WTC11 (cell line): ENCODE data around the gene CDK16. TPM values are rescaled to one million over a fixed set of nuclear protein-coding genes. Genes with fewer than 3 reads are reported as not detected.

ENCODE experiments used
- ATAC-seq: fragments of 200-7000 bp; cut with Tn5 transposase; 2 replicates; pipeline ENCODE4 v1.10.0; 2021; ENCODE audit warnings: mild to moderate bottlenecking, moderate library complexity
- CTCF ChIA-PET: fragments of 300-600 bp; sonication (Branson Sonifier 250); formaldehyde crosslinking; loops from one replicate; lab custom pipeline; 2021; ENCODE audit warnings: antibody characterized with exemption; lab: Charles Lee
- POLR2A ChIA-PET: fragments of 350-600 bp; sonication (Branson Sonifier 250); formaldehyde crosslinking; loops from one replicate; lab custom pipeline; 2021; ENCODE audit warnings: antibody characterized with exemption; lab: Charles Lee
- DNase-seq: peaks from one replicate; pipeline ENCODE4 v3.0.0; 2021; ENCODE audit warnings: low spot score
- H3K27ac Mint-ChIP-seq: 2 replicates; pipeline ENCODE4 v1.8.0; 2021; ENCODE audit warnings: mixed read lengths
- H3K27me3 Mint-ChIP-seq: 2 replicates; pipeline ENCODE4 v1.8.0; 2021; ENCODE audit warnings: low read depth, mild to moderate bottlenecking, moderate library complexity, mixed read lengths
- H3K36me3 Mint-ChIP-seq: 2 replicates; pipeline ENCODE4 v1.8.0; 2021; ENCODE audit warnings: mixed read lengths
- H3K4me1 Mint-ChIP-seq: 2 replicates; pipeline ENCODE4 v1.8.0; 2022; ENCODE audit warnings: mixed read lengths
- H3K4me3 Mint-ChIP-seq: 2 replicates; pipeline ENCODE4 v1.8.0; 2021; ENCODE audit warnings: mild to moderate bottlenecking, moderate library complexity, mixed read lengths
- H3K9me3 Mint-ChIP-seq: 2 replicates; pipeline ENCODE4 v1.8.0; 2021; ENCODE audit warnings: mixed read lengths
- ATF1 ChIP-seq: sonication (generic); formaldehyde crosslinking; IDR thresholded peaks from 2 replicates; pipeline ENCODE4 v1.8.1; 2023; ENCODE audit warnings: mild to moderate bottlenecking, moderate library complexity, missing genetic modification reagents
- CREB1 ChIP-seq: sonication (generic); formaldehyde crosslinking; IDR thresholded peaks from 2 replicates; pipeline ENCODE4 v1.8.0; 2023; ENCODE audit warnings: mild to moderate bottlenecking, missing genetic modification reagents
- FOXK1 ChIP-seq: sonication (generic); formaldehyde crosslinking; IDR thresholded peaks from 2 replicates; pipeline ENCODE4 v1.8.0; 2022; ENCODE audit warnings: mild to moderate bottlenecking, moderate library complexity, missing genetic modification reagents
- GRHL2 ChIP-seq: fragments of 250-450 bp; sonication (Bioruptor Pico); IDR thresholded peaks from 2 replicates; pipeline ENCODE4 v1.8.0; 2022; ENCODE audit warnings: mild to moderate bottlenecking, moderate library complexity; ENCODE audit not compliant: insufficient replicate concordance, severe bottlenecking
- JUN ChIP-seq: sonication (generic); formaldehyde crosslinking; IDR thresholded peaks from 2 replicates; pipeline ENCODE4 v1.8.0; 2023; ENCODE audit warnings: mild to moderate bottlenecking, missing genetic modification reagents
- NFYB ChIP-seq: sonication (generic); formaldehyde crosslinking; conservative IDR thresholded peaks from 2 replicates; pipeline ENCODE4 v1.8.0; 2022; ENCODE audit warnings: low read depth, missing genetic modification reagents
- NR1H2 ChIP-seq: sonication (generic); formaldehyde crosslinking; IDR thresholded peaks from 2 replicates; pipeline ENCODE4 v1.9.0; 2021; ENCODE audit warnings: mild to moderate bottlenecking, moderate library complexity, missing genetic modification reagents
- OVOL2 ChIP-seq: fragments of 250-450 bp; sonication (Bioruptor Pico); IDR thresholded peaks from 2 replicates; pipeline ENCODE4 v1.9.0; 2021; ENCODE audit warnings: mild to moderate bottlenecking, borderline replicate concordance
- RELA ChIP-seq: sonication (generic); formaldehyde crosslinking; IDR thresholded peaks from 2 replicates; pipeline ENCODE4 v1.8.1; 2022; ENCODE audit warnings: missing genetic modification reagents, mild to moderate bottlenecking, borderline replicate concordance
- SOX15 ChIP-seq: fragments of 250-450 bp; sonication (Bioruptor Pico); IDR thresholded peaks from 2 replicates; pipeline ENCODE4 v1.9.0; 2021; ENCODE audit warnings: mild to moderate bottlenecking
- ZBTB21 ChIP-seq: sonication (generic); formaldehyde crosslinking; IDR thresholded peaks from 2 replicates; pipeline ENCODE4 v1.8.1; 2023; ENCODE audit warnings: mild to moderate bottlenecking, missing genetic modification reagents, borderline replicate concordance
- ZNF232 ChIP-seq: sonication (generic); formaldehyde crosslinking; IDR thresholded peaks from 2 replicates; pipeline ENCODE4 v1.8.0; 2022; ENCODE audit warnings: mild to moderate bottlenecking, missing genetic modification reagents
- total RNA-seq: library from RNA; stranded (reverse); gene quantifications from 3 replicates; pipeline ENCODE4 v1.2.3, GENCODE V29; 2021
- TF ChIP-seq, protein P1 (sequence below): sonication (generic); formaldehyde crosslinking; IDR thresholded peaks from 2 replicates; pipeline ENCODE4 v1.8.1; 2023; ENCODE audit warnings: mild to moderate bottlenecking, missing genetic modification reagents, borderline replicate concordance
- TF ChIP-seq, protein P2 (sequence below): fragments of 250-450 bp; sonication (Bioruptor Pico); IDR thresholded peaks from 2 replicates; pipeline ENCODE4 v1.9.0; 2021; ENCODE audit warnings: mild to moderate bottlenecking
- TF ChIP-seq, protein P3 (sequence below): sonication (generic); formaldehyde crosslinking; IDR thresholded peaks from 2 replicates; pipeline ENCODE4 v1.8.1; 2023; ENCODE audit warnings: mild to moderate bottlenecking, missing genetic modification reagents, moderate library complexity

CDK16 gene
- total RNA-seq, 1 experiment from 2014 or later = 130 TPM

DNA sequence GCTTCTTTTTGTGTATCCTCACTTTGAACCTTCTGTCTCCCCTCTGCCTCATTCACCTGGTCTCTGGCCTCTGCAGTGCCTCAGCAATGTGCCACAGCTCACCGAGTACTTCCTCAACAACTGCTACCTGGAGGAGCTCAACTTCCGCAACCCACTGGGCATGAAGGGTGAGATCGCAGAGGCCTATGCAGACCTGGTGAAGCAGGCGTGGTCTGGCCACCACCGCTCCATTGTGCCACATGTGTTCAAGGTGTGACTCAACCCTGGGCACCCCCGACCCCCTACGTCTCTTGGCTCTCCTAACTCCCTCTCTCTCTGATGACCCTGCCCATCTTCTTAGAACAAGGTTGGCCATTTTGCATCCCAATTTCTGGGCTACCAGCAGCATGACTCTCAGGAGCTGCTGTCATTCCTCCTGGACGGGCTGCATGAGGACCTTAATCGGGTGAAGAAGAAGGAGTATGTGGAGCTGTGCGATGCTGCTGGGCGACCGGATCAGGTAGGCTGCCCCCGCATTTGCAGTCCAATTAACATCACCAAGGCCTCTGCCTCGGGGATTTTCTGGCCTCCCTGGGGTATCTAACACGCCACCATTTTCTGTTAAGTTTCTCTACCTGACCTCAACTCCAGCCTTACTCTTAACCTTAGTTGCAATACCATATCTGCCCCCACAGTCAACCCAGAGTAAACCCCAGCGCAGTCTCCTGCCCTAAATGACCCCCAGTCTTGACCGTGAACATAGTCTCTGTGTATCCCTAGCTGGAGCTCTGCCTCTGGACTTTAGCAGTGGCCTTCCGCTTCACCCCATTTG, 22.9 kb downstream of the CDK16 start (continued):
- no peak for TF ChIP-seq NR1H2 (CRISPR knock-in tag)

DNA sequence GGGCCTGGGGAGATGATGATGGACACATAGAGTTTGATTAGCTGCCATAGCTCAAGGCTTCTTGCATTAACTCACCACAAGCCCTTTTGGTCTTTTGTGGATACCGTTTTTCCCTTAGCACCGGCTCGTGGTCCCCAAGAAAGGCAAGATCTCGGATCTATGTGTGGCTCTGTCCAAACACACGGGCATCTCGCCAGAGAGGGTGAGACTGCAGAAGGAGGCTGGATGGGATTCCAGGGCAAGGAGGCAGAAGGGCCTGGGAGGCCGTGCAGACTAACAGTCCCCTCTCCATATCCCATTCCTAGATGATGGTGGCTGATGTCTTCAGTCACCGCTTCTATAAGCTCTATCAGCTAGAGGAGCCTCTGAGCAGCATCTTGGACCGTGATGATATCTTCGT, 23.8 kb downstream of the CDK16 start:
- CTCF ChIA-PET = no interaction called here
- DNase-seq (no peak), ATAC-seq (no peak)
- TF ChIP-seq SOX15 (CRISPR knock-in tag) (no peak), RELA (no peak), NFYB (CRISPR knock-in tag) (no peak)
- Mint-ChIP-seq H3K4me1 (no peaks in the 10 kb centered on the region), H3K4me3 (no peak overlapping the region), H3K27me3 (no peaks in the 10 kb centered on the region), H3K9me3 (no peaks in the 10 kb centered on the region), H3K36me3 (peaks cover 52% of the 10 kb centered on the region), H3K27ac (no peak overlapping the region)
- POLR2A ChIA-PET = no interaction called here

DNA sequence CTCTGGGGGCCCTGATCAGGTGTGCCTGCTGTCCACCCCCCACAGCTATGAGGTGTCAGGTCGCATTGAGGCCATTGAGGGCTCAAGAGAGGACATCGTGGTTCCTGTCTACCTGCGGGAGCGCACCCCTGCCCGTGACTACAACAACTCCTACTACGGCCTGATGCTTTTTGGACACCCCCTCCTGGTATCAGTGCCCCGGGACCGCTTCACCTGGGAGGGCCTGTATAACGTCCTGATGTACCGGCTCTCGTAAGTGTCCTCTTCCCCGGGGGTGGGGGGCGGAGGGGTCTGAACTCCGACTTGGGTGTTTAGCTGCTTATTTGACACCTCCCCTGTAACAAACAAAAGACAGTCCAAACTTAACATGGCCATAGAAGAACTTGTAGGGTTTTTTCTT, 24.9 kb downstream of the CDK16 start:
- POLR2A ChIA-PET = no interaction called here
- no peak overlapping the region for H3K4me3 Mint-ChIP-seq

DNA sequence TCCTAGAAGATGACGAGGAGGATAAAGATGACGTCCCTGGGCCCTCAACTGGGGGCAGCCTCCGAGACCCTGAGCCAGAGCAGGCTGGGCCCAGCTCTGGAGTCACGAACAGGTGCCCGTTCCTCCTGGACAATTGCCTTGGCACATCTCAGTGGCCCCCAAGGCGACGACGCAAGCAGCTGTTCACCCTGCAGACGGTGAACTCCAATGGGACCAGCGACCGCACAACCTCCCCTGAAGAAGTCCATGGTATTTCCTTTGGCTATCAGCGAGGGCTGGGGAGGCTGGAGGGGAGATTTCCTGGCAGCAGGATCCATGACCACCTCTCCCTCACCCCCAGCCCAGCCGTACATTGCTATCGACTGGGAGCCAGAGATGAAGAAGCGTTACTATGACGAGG, 26.2 kb downstream of the CDK16 start:
- H3K4me3 Mint-ChIP-seq = no peak overlapping the region
- no peaks in the 10 kb centered on the region for H3K9me3 Mint-ChIP-seq
- H3K27ac Mint-ChIP-seq = no peak overlapping the region
- H3K27me3 Mint-ChIP-seq = no peaks in the 10 kb centered on the region
- no peaks in the 10 kb centered on the region for H3K4me1 Mint-ChIP-seq
- ATAC-seq (no peak), DNase-seq (no peak)
- peaks cover 54% of the 10 kb centered on the region for H3K36me3 Mint-ChIP-seq
- CTCF ChIA-PET = no interaction called here
- TF ChIP-seq OVOL2 (CRISPR knock-in tag) (no peak), CREB1 (no peak), ATF1 (no peak), ZNF232 (no peak)
- POLR2A ChIA-PET = interaction anchor here (0.6 to 1.3 kb wide), 2 partner anchors 11 to 115 kb away, joined by 3 to 5 read pairs; no protein-coding TSS in a partner anchor

More for the DNA sequence above, 24.9 kb downstream of the CDK16 start:
- no peak for DNase-seq
- Mint-ChIP-seq H3K27ac (no peak overlapping the region), H3K36me3 (peaks cover 56% of the 10 kb centered on the region), H3K9me3 (no peaks in the 10 kb centered on the region), H3K27me3 (no peaks in the 10 kb centered on the region), H3K4me1 (no peaks in the 10 kb centered on the region)
- CTCF ChIA-PET = no interaction called here
- no peak for ATAC-seq
- no peak for TF ChIP-seq GRHL2 (CRISPR knock-in tag)

DNA sequence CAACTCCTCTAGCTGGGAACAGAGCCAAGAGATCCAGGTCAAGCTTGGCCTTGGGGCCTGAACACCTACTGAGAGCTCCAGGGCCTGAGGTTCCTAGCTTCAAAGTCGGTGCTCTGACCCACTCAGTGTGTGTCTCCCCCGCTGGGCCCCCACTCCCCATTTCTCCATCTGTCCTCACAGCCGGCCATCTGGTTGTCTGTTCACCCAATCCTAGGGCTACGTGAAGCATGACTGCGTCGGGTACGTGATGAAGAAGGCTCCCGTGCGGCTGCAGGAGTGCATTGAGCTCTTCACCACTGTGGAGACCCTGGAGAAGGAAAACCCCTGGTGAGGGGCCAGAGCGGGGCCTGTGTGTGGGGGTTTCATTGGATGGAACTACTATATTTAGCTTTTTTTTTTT, 26.7 kb downstream of the CDK16 start:
- ATAC-seq = no peak
- Mint-ChIP-seq H3K4me1 (no peaks in the 10 kb centered on the region), H3K36me3 (peaks cover 49% of the 10 kb centered on the region), H3K27ac (no peak overlapping the region), H3K9me3 (no peaks in the 10 kb centered on the region), H3K4me3 (no peak overlapping the region), H3K27me3 (no peaks in the 10 kb centered on the region)
- DNase-seq = no peak
- TF ChIP-seq ZBTB21 (CRISPR knock-in tag) = no peak
- no peak for TF ChIP-seq RELA
- TF ChIP-seq, protein P1, sequence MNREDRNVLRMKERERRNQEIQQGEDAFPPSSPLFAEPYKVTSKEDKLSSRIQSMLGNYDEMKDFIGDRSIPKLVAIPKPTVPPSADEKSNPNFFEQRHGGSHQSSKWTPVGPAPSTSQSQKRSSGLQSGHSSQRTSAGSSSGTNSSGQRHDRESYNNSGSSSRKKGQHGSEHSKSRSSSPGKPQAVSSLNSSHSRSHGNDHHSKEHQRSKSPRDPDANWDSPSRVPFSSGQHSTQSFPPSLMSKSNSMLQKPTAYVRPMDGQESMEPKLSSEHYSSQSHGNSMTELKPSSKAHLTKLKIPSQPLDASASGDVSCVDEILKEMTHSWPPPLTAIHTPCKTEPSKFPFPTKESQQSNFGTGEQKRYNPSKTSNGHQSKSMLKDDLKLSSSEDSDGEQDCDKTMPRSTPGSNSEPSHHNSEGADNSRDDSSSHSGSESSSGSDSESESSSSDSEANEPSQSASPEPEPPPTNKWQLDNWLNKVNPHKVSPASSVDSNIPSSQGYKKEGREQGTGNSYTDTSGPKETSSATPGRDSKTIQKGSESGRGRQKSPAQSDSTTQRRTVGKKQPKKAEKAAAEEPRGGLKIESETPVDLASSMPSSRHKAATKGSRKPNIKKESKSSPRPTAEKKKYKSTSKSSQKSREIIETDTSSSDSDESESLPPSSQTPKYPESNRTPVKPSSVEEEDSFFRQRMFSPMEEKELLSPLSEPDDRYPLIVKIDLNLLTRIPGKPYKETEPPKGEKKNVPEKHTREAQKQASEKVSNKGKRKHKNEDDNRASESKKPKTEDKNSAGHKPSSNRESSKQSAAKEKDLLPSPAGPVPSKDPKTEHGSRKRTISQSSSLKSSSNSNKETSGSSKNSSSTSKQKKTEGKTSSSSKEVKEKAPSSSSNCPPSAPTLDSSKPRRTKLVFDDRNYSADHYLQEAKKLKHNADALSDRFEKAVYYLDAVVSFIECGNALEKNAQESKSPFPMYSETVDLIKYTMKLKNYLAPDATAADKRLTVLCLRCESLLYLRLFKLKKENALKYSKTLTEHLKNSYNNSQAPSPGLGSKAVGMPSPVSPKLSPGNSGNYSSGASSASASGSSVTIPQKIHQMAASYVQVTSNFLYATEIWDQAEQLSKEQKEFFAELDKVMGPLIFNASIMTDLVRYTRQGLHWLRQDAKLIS (CRISPR knock-in tag) = no peak
- TF ChIP-seq JUN (CRISPR knock-in tag) = no peak
- TF ChIP-seq FOXK1 (CRISPR knock-in tag) = no peak
- TF ChIP-seq, protein P2, sequence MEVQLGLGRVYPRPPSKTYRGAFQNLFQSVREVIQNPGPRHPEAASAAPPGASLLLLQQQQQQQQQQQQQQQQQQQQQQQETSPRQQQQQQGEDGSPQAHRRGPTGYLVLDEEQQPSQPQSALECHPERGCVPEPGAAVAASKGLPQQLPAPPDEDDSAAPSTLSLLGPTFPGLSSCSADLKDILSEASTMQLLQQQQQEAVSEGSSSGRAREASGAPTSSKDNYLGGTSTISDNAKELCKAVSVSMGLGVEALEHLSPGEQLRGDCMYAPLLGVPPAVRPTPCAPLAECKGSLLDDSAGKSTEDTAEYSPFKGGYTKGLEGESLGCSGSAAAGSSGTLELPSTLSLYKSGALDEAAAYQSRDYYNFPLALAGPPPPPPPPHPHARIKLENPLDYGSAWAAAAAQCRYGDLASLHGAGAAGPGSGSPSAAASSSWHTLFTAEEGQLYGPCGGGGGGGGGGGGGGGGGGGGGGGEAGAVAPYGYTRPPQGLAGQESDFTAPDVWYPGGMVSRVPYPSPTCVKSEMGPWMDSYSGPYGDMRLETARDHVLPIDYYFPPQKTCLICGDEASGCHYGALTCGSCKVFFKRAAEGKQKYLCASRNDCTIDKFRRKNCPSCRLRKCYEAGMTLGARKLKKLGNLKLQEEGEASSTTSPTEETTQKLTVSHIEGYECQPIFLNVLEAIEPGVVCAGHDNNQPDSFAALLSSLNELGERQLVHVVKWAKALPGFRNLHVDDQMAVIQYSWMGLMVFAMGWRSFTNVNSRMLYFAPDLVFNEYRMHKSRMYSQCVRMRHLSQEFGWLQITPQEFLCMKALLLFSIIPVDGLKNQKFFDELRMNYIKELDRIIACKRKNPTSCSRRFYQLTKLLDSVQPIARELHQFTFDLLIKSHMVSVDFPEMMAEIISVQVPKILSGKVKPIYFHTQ (CRISPR knock-in tag) = no peak
- TF ChIP-seq, protein P3, sequence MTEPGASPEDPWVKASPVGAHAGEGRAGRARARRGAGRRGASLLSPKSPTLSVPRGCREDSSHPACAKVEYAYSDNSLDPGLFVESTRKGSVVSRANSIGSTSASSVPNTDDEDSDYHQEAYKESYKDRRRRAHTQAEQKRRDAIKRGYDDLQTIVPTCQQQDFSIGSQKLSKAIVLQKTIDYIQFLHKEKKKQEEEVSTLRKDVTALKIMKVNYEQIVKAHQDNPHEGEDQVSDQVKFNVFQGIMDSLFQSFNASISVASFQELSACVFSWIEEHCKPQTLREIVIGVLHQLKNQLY (CRISPR knock-in tag) = no peak
- ChIA-PET POLR2A (interaction anchor here (1.3 kb wide), 1 partner anchor 11 kb away, joined by 5 read pairs; no protein-coding TSS in a partner anchor), CTCF (no interaction called here)
